ENCODE data around the gene MIS18A.
"Not testable (repeated sequence)": the region's sequence is repeated elsewhere in the genome, so short reads cannot be mapped to it uniquely, and the experiment has no call there.

MIS18A gene

GRCh38 chr21:32278518-32279376, at the start of gene MIS18A:
MIS18A (minus strand) TSS chr21:32279049; CDS start chr21:32279014, 35 bp downstream.
- peak; percentile 87 to 98 for DNase-seq

GRCh38 chr21:32328595-32328994, 49.7 kb upstream of the MIS18A start:
- no peak for DNase-seq

GRCh38 chr21:32325706-32326105, 46.9 kb upstream of the MIS18A start:
- DNase-seq: peak in 1 of 2 experiments; percentile 13

- no peak for DNase-seq
Observed at GRCh38 chr21:32322676-32323075, 43.8 kb upstream of the MIS18A start.

GRCh38 chr21:32322103-32322502, 43.3 kb upstream of the MIS18A start:
- DNase-seq: no peak

GRCh38 chr21:32321480-32321879, 42.6 kb upstream of the MIS18A start:
- no peak for DNase-seq

GRCh38 chr21:32320726-32321125, 41.9 kb upstream of the MIS18A start:
- no peak for DNase-seq

GRCh38 chr21:32320059-32320458, 41.2 kb upstream of the MIS18A start:
- no peak for DNase-seq

GRCh38 chr21:32319012-32319411, 40.2 kb upstream of the MIS18A start:
- no peak for DNase-seq

- no peak for DNase-seq
Observed at GRCh38 chr21:32317726-32318125, 38.9 kb upstream of the MIS18A start.

GRCh38 chr21:32316361-32317215, 37.7 kb upstream of the MIS18A start:
- no peak for DNase-seq

GRCh38 chr21:32315511-32316281, 36.8 kb upstream of the MIS18A start:
- no peak for DNase-seq

GRCh38 chr21:32314806-32315205, 36.0 kb upstream of the MIS18A start:
- no peak for DNase-seq

GRCh38 chr21:32312976-32313375, 34.1 kb upstream of the MIS18A start:
- DNase-seq: no peak

GRCh38 chr21:32312326-32312725, 33.5 kb upstream of the MIS18A start:
- no peak for DNase-seq

GRCh38 chr21:32311621-32312020, 32.8 kb upstream of the MIS18A start:
- DNase-seq: no peak

- DNase-seq: not testable (repeated sequence)
Observed at GRCh38 chr21:32310976-32311375, 32.1 kb upstream of the MIS18A start.

- no peak for DNase-seq
Observed at GRCh38 chr21:32309906-32310460, 31.1 kb upstream of the MIS18A start.

- DNase-seq: no peak
Observed at GRCh38 chr21:32308696-32309095, 29.8 kb upstream of the MIS18A start.

GRCh38 chr21:32307706-32308105, 28.9 kb upstream of the MIS18A start:
- no peak for DNase-seq

GRCh38 chr21:32306021-32306780, 27.4 kb upstream of the MIS18A start:
- DNase-seq: no peak

- DNase-seq: no peak
Observed at GRCh38 chr21:32304998-32305397, 26.1 kb upstream of the MIS18A start.
